Measurements from ENCODE around the gene SPATA2L. TPM values are rescaled to one million over a fixed set of nuclear protein-coding genes. Genes with fewer than 3 reads are reported as not detected.

SPATA2L gene
- total and polyA plus RNA-seq, 2 of the 8 experiments (the other 6 are each of a cell fraction or from before 2014, with no cell fraction given) = 9.3 to 12.5 TPM

- H3K79me2 ChIP-seq (ENCODE audit: control insufficient read depth in 1 of 2, insufficient read depth in 2 of 2, low read length in 2 of 2) = no peaks in the 10 kb centered on the region
- H3K27ac ChIP-seq (ENCODE audit: low read depth, low read length) = no peak overlapping the region
- peaks cover 0 to 2% of the 10 kb centered on the region in 2 experiments for H4K20me1 ChIP-seq (replicated peaks in 1 of 2; ENCODE audit: control insufficient read depth in 1 of 2, insufficient read depth in 2 of 2, low read length in 2 of 2)
- H3K36me3 ChIP-seq (ENCODE audit: control insufficient read depth in 2 of 4, insufficient read depth in 4 of 4, low read length in 3 of 4) = peaks cover 0 to 8% (median 2%) of the 10 kb centered on the region in 4 experiments; a peak in 2 of 8 replicates
- no peak overlapping the region for H4K8ac ChIP-seq (ENCODE audit: extremely low read depth, insufficient read depth, low read length)
- H4K5ac ChIP-seq (ENCODE audit: insufficient read length, low read depth, low read length) = no peak overlapping the region
- peaks cover 5 to 10% of the 10 kb centered on the region in 2 experiments; a peak in 3 of 4 replicates for H3K9me3 ChIP-seq (ENCODE audit: insufficient read depth in 2 of 2, low read depth in 1 of 2, low read length in 1 of 2)
- H4K91ac ChIP-seq (replicated peaks; ENCODE audit: insufficient read length, low read length) = no peak overlapping the region
- no peak overlapping the region for H3K4ac ChIP-seq (replicated peaks; ENCODE audit: insufficient read length, low read depth, low read length)
- no peak overlapping the region for H3K23ac ChIP-seq (ENCODE audit: insufficient read length)
- H3K4me3 ChIP-seq (ENCODE audit: extremely low read depth in 1 of 4, insufficient read depth in 2 of 4, low read depth in 3 of 4, low read length in 4 of 4) = no peak overlapping the region
- H2AFZ ChIP-seq (ENCODE audit: low read length) = no peak overlapping the region
- H2BK120ac ChIP-seq (replicated peaks; ENCODE audit: low read depth, low read length) = no peak overlapping the region
- no peak overlapping the region for H2BK15ac ChIP-seq (ENCODE audit: low read length)
- ChIA-PET POLR2A (ENCODE audit: partially characterized antibody) (interaction anchor here (0.7 to 1.7 kb wide), 3 partner anchors 10 to 103 kb away, joined by 3 to 5 read pairs (median 4); partner anchors contain the start of genes CDK10, CHMP1A and SPATA33), CTCF (ENCODE audit: partially characterized antibody) (interaction anchor here (0.6 to 3.2 kb wide), 15 partner anchors 8 to 102 kb away, joined by 3 to 20 read pairs (median 4); partner anchors contain the start of gene DPEP1)
- H2AK5ac ChIP-seq (ENCODE audit: low read depth, low read length) = no peak overlapping the region
- H3K4me2 ChIP-seq (ENCODE audit: insufficient read depth in 1 of 2, low read depth in 2 of 2, low read length in 2 of 2) = no peak overlapping the region
- no peak overlapping the region for H3K14ac ChIP-seq (ENCODE audit: insufficient read length)
- no peak overlapping the region for H2BK12ac ChIP-seq (ENCODE audit: low read depth, low read length)
- TF ChIP-seq SIRT6 (IDR thresholded peaks at IDR 0.05; ENCODE audit: low read length) = no peak
- TF ChIP-seq, protein P1, sequence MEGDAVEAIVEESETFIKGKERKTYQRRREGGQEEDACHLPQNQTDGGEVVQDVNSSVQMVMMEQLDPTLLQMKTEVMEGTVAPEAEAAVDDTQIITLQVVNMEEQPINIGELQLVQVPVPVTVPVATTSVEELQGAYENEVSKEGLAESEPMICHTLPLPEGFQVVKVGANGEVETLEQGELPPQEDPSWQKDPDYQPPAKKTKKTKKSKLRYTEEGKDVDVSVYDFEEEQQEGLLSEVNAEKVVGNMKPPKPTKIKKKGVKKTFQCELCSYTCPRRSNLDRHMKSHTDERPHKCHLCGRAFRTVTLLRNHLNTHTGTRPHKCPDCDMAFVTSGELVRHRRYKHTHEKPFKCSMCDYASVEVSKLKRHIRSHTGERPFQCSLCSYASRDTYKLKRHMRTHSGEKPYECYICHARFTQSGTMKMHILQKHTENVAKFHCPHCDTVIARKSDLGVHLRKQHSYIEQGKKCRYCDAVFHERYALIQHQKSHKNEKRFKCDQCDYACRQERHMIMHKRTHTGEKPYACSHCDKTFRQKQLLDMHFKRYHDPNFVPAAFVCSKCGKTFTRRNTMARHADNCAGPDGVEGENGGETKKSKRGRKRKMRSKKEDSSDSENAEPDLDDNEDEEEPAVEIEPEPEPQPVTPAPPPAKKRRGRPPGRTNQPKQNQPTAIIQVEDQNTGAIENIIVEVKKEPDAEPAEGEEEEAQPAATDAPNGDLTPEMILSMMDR (IDR thresholded peaks at IDR 0.05; ENCODE audit: control extremely low read depth in 1 of 3, insufficient read depth in 1 of 3, low read depth in 1 of 3, low read length in 3 of 3) = peak in 1 of 3 experiments; percentile 15; a peak in 1 of 4 replicates
- no peaks in the 10 kb centered on the region for H3K23me2 ChIP-seq (ENCODE audit: low read depth, low read length)
- no peak overlapping the region for H3K56ac ChIP-seq (replicated peaks; ENCODE audit: insufficient read length, low read depth, low read length)
- H2BK20ac ChIP-seq (ENCODE audit: low read length) = no peak overlapping the region
- no peak for FAIRE-seq
- H3K9ac ChIP-seq (replicated peaks in 1 of 4; ENCODE audit: extremely low read depth in 1 of 4, low read depth in 3 of 4, low read length in 3 of 4) = no peak overlapping the region
- H3K27me3 ChIP-seq (replicated peaks in 1 of 4; ENCODE audit: control insufficient read depth in 3 of 4, extremely low read depth in 1 of 4, insufficient read depth in 3 of 4, low read length in 3 of 4) = no peaks in the 10 kb centered on the region
- no peak for DNase-seq (ENCODE audit: low read depth in 1 of 2, low spot score in 2 of 2)
- H3K18ac ChIP-seq (ENCODE audit: extremely low read depth, low read length) = no peak overlapping the region
- H2BK5ac ChIP-seq (ENCODE audit: low read depth, low read length) = no peak overlapping the region
- no peaks in the 10 kb centered on the region for H3K79me1 ChIP-seq (ENCODE audit: low read depth, low read length)
- no peaks in the 10 kb centered on the region for H3K4me1 ChIP-seq (replicated peaks in 1 of 4; ENCODE audit: control insufficient read depth in 3 of 4, insufficient read depth in 4 of 4, low read length in 3 of 4)
- WGBS, 2 experiments (ENCODE audit: extremely low coverage in 1 of 2, insufficient coverage in 1 of 2, insufficient read length in 1 of 2, insufficient replicate concordance in 2 of 2, low coverage in 1 of 2, low lambda C conversion rate in 2 of 2, missing lambda C conversion rate in 1 of 2) = 80% methylated on average over 9 of the region's 9 CpGs; no CpG with 5 or more reads in 1 of the 2 experiments
Observed at GRCh38 chr16:89667633-89668032, 33.9 kb downstream of the SPATA2L start.

Measured in H1 (cell line).